ENCODE results near the gene POU4F2.

The POU4F2 gene

GRCh38 chr4:146640021-146640464 lies 1.4 kb downstream of the POU4F2 start:
- Histone ChIP-seq H3K4me2 (ENCODE audit: low read length) (no peak overlapping the region), H3K9me3 (ENCODE audit: control insufficient read depth, insufficient read depth, low read length) (no peaks in the 10 kb centered on the region), H3K36me3 (ENCODE audit: control insufficient read depth, low read length) (no peaks in the 10 kb centered on the region), H3K79me2 (ENCODE audit: control insufficient read depth, low read length) (no peaks in the 10 kb centered on the region), H3K27me3 (ENCODE audit: control insufficient read depth, low read length) (0 out of 2 replicates have a peak, but pooled peaks cover under 1% of the 10 kb centered on the region), H3K9me2 (replicated peaks; ENCODE audit: control insufficient read depth, low read length) (no peaks in the 10 kb centered on the region), H3K4me3 (ENCODE audit: low read length) (no peak overlapping the region), H3K4me1 (ENCODE audit: control insufficient read depth, low read length) (no peaks in the 10 kb centered on the region), H4K20me1 (ENCODE audit: control insufficient read depth, insufficient read depth, low read depth, low read length) (no peaks in the 10 kb centered on the region), H3F3A (ENCODE audit: control insufficient read depth, insufficient read depth) (no peaks in the 10 kb centered on the region), H3K27ac (ENCODE audit: low read depth, low read length) (no peak overlapping the region)
- TF ChIP-seq EZH2phosphoT487 (IDR thresholded peaks at IDR 0.05; ENCODE audit: borderline replicate concordance, low read length) (no peak), CTCF (IDR thresholded peaks at IDR 0.05; ENCODE audit: low read depth, low read length, poor library complexity, severe bottlenecking) (no peak)

- no peaks in the 10 kb centered on the region for H3K4me1 ChIP-seq (ENCODE audit: control insufficient read depth, low read length)
- H3K9me2 ChIP-seq (replicated peaks; ENCODE audit: control insufficient read depth, low read length), result no peaks in the 10 kb centered on the region
- no peaks in the 10 kb centered on the region for H3K9me3 ChIP-seq (ENCODE audit: control insufficient read depth, insufficient read depth, low read length)
- no peaks in the 10 kb centered on the region for H3K36me3 ChIP-seq (ENCODE audit: control insufficient read depth, low read length)
- no peak overlapping the region for H3K27ac ChIP-seq (ENCODE audit: low read depth, low read length)
- H3K4me3 ChIP-seq (ENCODE audit: low read length), result no peak overlapping the region
- no peaks in the 10 kb centered on the region for H4K20me1 ChIP-seq (ENCODE audit: control insufficient read depth, insufficient read depth, low read depth, low read length)
- H3F3A ChIP-seq (ENCODE audit: control insufficient read depth, insufficient read depth), result no peaks in the 10 kb centered on the region
- H3K4me2 ChIP-seq (ENCODE audit: low read length), result no peak overlapping the region
- TF ChIP-seq CTCF (IDR thresholded peaks at IDR 0.05; ENCODE audit: low read depth, low read length, poor library complexity, severe bottlenecking) (no peak), EZH2phosphoT487 (IDR thresholded peaks at IDR 0.05; ENCODE audit: borderline replicate concordance, low read length) (no peak)
- H3K27me3 ChIP-seq (ENCODE audit: control insufficient read depth, low read length), result no peaks in the 10 kb centered on the region
- no peaks in the 10 kb centered on the region for H3K79me2 ChIP-seq (ENCODE audit: control insufficient read depth, low read length)
Measured at GRCh38 chr4:146640465-146641061, 1.9 kb downstream of the POU4F2 start.

GRCh38 chr4:146641762-146642161 lies 3.1 kb downstream of the POU4F2 start:
- H3K4me3 ChIP-seq (ENCODE audit: low read length), result no peak overlapping the region
- H3K79me2 ChIP-seq (ENCODE audit: control insufficient read depth, low read length), result no peaks in the 10 kb centered on the region
- H3K27ac ChIP-seq (ENCODE audit: low read depth, low read length), result no peak overlapping the region
- H3K4me2 ChIP-seq (ENCODE audit: low read length), result no peak overlapping the region
- no peaks in the 10 kb centered on the region for H3K36me3 ChIP-seq (ENCODE audit: control insufficient read depth, low read length)
- TF ChIP-seq EZH2phosphoT487 (IDR thresholded peaks at IDR 0.05; ENCODE audit: borderline replicate concordance, low read length), result no peak
- TF ChIP-seq CTCF (IDR thresholded peaks at IDR 0.05; ENCODE audit: low read depth, low read length, poor library complexity, severe bottlenecking), result no peak
- no peaks in the 10 kb centered on the region for H3K9me2 ChIP-seq (replicated peaks; ENCODE audit: control insufficient read depth, low read length)
- H3K9me3 ChIP-seq (ENCODE audit: control insufficient read depth, insufficient read depth, low read length), result no peaks in the 10 kb centered on the region
- 0 out of 2 replicates have a peak, but pooled peaks cover 3% of the 10 kb centered on the region for H3K27me3 ChIP-seq (ENCODE audit: control insufficient read depth, low read length)
- no peaks in the 10 kb centered on the region for H3F3A ChIP-seq (ENCODE audit: control insufficient read depth, insufficient read depth)
- no peaks in the 10 kb centered on the region for H4K20me1 ChIP-seq (ENCODE audit: control insufficient read depth, insufficient read depth, low read depth, low read length)
- no peaks in the 10 kb centered on the region for H3K4me1 ChIP-seq (ENCODE audit: control insufficient read depth, low read length)

Measured in DOHH2 (cell line).